ENCODE measurements around the gene NIPA2.

Gene NIPA2

GRCh38 chr15:22851513-22851912, 13.0 kb downstream of the NIPA2 start:
- CTCF ChIA-PET, result no interaction called here
- no peak for TF ChIP-seq SP1 (IDR thresholded peaks at IDR 0.05)
- no peak for TF ChIP-seq FOXK2 (IDR thresholded peaks at IDR 0.05)
- no peak for TF ChIP-seq HDGF (IDR thresholded peaks at IDR 0.05; ENCODE audit: borderline replicate concordance)
- no peak for TF ChIP-seq ZNF384 (IDR thresholded peaks at IDR 0.05)
- no peak for TF ChIP-seq NFRKB (IDR thresholded peaks at IDR 0.05)
- TF ChIP-seq ELF4 (IDR thresholded peaks at IDR 0.05), result no peak
- DNase-seq (ENCODE audit: extremely low spot score), result no peak
- POLR2A ChIA-PET, result no interaction called here

GRCh38 chr15:22855791-22856190, 17.3 kb downstream of the NIPA2 start:
- POLR2A ChIA-PET, result no interaction called here
- no peak for TF ChIP-seq FOXM1 (IDR thresholded peaks at IDR 0.05; ENCODE audit: borderline replicate concordance)
- TF ChIP-seq PKNOX1 (IDR thresholded peaks at IDR 0.05), result no peak
- no peak for TF ChIP-seq NFRKB (IDR thresholded peaks at IDR 0.05)
- no peak for TF ChIP-seq ZNF384 (IDR thresholded peaks at IDR 0.05)
- no peak for TF ChIP-seq ELF4 (IDR thresholded peaks at IDR 0.05)
- no peak for TF ChIP-seq L3MBTL2 (conservative IDR thresholded peaks at IDR 0.05)
- TF ChIP-seq BHLHE40 (IDR thresholded peaks at IDR 0.05; ENCODE audit: borderline replicate concordance), result no peak
- no peak for TF ChIP-seq FOXA1 (IDR thresholded peaks at IDR 0.05)
- no peak for TF ChIP-seq CTBP1 (IDR thresholded peaks at IDR 0.05; ENCODE audit: borderline replicate concordance)
- TF ChIP-seq SP1 (IDR thresholded peaks at IDR 0.05), result no peak
- TF ChIP-seq TARDBP (IDR thresholded peaks at IDR 0.05), result no peak
- TF ChIP-seq LEF1 (IDR thresholded peaks at IDR 0.05; ENCODE audit: borderline replicate concordance), result no peak
- no peak for TF ChIP-seq FOXK2 (IDR thresholded peaks at IDR 0.05)
- no peak for TF ChIP-seq ARNT (IDR thresholded peaks at IDR 0.05)
- no peak for TF ChIP-seq SUZ12 (IDR thresholded peaks at IDR 0.05)
- TF ChIP-seq HDGF (IDR thresholded peaks at IDR 0.05; ENCODE audit: borderline replicate concordance), result no peak
- CTCF ChIA-PET, result interaction anchor here (0.6 kb wide), 1 partner anchor 61 kb away, joined by 4 read pairs; no protein-coding TSS in a partner anchor
- no peak for DNase-seq (ENCODE audit: extremely low spot score)

DNA sequence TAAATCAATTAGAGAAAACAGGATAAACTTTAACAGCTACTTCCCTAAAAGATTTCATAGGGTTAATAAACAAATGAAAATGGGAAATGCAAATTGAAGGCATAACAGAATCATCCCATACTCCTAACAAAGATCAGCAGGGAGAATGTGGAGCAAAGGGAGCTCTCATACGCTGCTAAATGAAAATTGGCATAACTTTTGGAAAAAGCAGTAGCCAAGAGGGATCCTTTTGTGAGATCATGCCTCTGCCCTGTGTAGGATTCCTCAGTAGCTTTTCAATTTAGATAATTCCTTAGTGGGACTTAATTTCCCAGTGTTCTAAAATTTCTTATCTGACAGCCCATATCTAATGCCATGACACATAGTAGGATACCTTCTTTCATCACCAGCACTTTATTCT, 18.2 kb downstream of the NIPA2 start:
- CTCF ChIA-PET, result no interaction called here
- POLR2A ChIA-PET, result no interaction called here
- no peak for TF ChIP-seq PKNOX1 (IDR thresholded peaks at IDR 0.05)
- no peak for TF ChIP-seq ELF4 (IDR thresholded peaks at IDR 0.05)
- DNase-seq (ENCODE audit: extremely low spot score), result no peak

DNA sequence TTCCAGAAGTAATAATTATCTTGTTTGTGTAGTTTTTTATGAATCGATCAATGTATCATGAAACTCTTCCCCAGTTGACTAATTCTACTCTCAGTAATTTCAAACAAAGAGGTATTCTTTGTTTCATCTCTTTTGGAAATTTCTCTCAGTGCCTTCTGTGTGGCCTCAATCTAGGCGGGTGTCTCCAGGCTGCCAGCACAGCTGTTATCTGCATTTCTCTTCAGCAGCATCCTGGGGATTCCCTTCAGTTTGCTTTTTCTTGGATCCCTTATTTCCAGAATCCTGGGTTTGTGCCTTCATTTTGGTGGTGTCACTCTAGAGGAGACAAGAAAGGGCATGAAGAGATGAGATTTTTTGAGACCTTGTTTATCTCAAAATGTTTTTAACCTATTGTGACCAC, 22.7 kb downstream of the NIPA2 start:
- DNase-seq (ENCODE audit: extremely low spot score), result no peak
- TF ChIP-seq SUZ12 (IDR thresholded peaks at IDR 0.05), result no peak
- no peak for TF ChIP-seq PKNOX1 (IDR thresholded peaks at IDR 0.05)
- TF ChIP-seq ZNF384 (IDR thresholded peaks at IDR 0.05), result no peak
- no peak for TF ChIP-seq ARNT (IDR thresholded peaks at IDR 0.05)
- TF ChIP-seq SP1 (IDR thresholded peaks at IDR 0.05), result no peak
- TF ChIP-seq FOXK2 (IDR thresholded peaks at IDR 0.05), result no peak
- no peak for TF ChIP-seq HDGF (IDR thresholded peaks at IDR 0.05; ENCODE audit: borderline replicate concordance)
- POLR2A ChIA-PET, result no interaction called here
- CTCF ChIA-PET, result no interaction called here

GRCh38 chr15:22863356-22863755, 24.9 kb downstream of the NIPA2 start:
- POLR2A ChIA-PET, result no interaction called here
- no peak for DNase-seq (ENCODE audit: extremely low spot score)
- CTCF ChIA-PET, result no interaction called here
- TF ChIP-seq CTBP1 (IDR thresholded peaks at IDR 0.05; ENCODE audit: borderline replicate concordance) (no peak), FOXA1 (IDR thresholded peaks at IDR 0.05) (no peak), SUZ12 (IDR thresholded peaks at IDR 0.05) (no peak), ARNT (IDR thresholded peaks at IDR 0.05) (no peak), LEF1 (IDR thresholded peaks at IDR 0.05; ENCODE audit: borderline replicate concordance) (no peak), ELF4 (IDR thresholded peaks at IDR 0.05) (no peak), NFRKB (IDR thresholded peaks at IDR 0.05) (no peak), BHLHE40 (IDR thresholded peaks at IDR 0.05; ENCODE audit: borderline replicate concordance) (no peak), HDGF (IDR thresholded peaks at IDR 0.05; ENCODE audit: borderline replicate concordance) (no peak), ZNF384 (IDR thresholded peaks at IDR 0.05) (no peak), SP1 (IDR thresholded peaks at IDR 0.05) (no peak), FOXM1 (IDR thresholded peaks at IDR 0.05; ENCODE audit: borderline replicate concordance) (no peak), L3MBTL2 (conservative IDR thresholded peaks at IDR 0.05) (no peak), FOXK2 (IDR thresholded peaks at IDR 0.05) (no peak), TARDBP (IDR thresholded peaks at IDR 0.05) (no peak), PKNOX1 (IDR thresholded peaks at IDR 0.05) (no peak)

DNA sequence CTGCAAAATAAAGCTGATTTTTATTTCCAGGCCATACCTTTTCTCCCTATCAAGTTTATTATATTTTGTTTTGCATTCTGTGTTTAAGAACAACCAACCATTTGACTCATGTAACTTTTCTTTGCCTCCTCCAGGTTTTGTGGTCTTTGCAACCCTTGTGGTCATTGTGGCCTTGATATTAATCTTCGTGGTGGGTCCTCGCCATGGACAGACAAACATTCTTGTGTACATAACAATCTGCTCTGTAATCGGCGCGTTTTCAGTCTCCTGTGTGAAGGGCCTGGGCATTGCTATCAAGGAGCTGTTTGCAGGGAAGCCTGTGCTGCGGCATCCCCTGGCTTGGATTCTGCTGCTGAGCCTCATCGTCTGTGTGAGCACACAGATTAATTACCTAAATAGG, 27.6 kb downstream of the NIPA2 start:
- CTCF ChIA-PET, result no interaction called here
- TF ChIP-seq ARNT (IDR thresholded peaks at IDR 0.05), result no peak
- no peak for TF ChIP-seq TARDBP (IDR thresholded peaks at IDR 0.05)
- TF ChIP-seq SUZ12 (IDR thresholded peaks at IDR 0.05), result no peak
- TF ChIP-seq FOXA1 (IDR thresholded peaks at IDR 0.05), result no peak
- no peak for TF ChIP-seq BHLHE40 (IDR thresholded peaks at IDR 0.05; ENCODE audit: borderline replicate concordance)
- TF ChIP-seq ZNF384 (IDR thresholded peaks at IDR 0.05), result no peak
- no peak for TF ChIP-seq NFRKB (IDR thresholded peaks at IDR 0.05)
- TF ChIP-seq SP1 (IDR thresholded peaks at IDR 0.05), result no peak
- TF ChIP-seq ELF4 (IDR thresholded peaks at IDR 0.05), result no peak
- no peak for TF ChIP-seq HDGF (IDR thresholded peaks at IDR 0.05; ENCODE audit: borderline replicate concordance)
- no peak for TF ChIP-seq FOXK2 (IDR thresholded peaks at IDR 0.05)
- no peak for TF ChIP-seq PKNOX1 (IDR thresholded peaks at IDR 0.05)
- no peak for TF ChIP-seq CTBP1 (IDR thresholded peaks at IDR 0.05; ENCODE audit: borderline replicate concordance)
- TF ChIP-seq LEF1 (IDR thresholded peaks at IDR 0.05; ENCODE audit: borderline replicate concordance), result no peak
- no peak for TF ChIP-seq FOXM1 (IDR thresholded peaks at IDR 0.05; ENCODE audit: borderline replicate concordance)
- TF ChIP-seq L3MBTL2 (conservative IDR thresholded peaks at IDR 0.05), result no peak
- no peak for DNase-seq (ENCODE audit: extremely low spot score)
- POLR2A ChIA-PET, result no interaction called here
